SH-SY5Y (cell line): ENCODE results near the gene HECW1.

Experiments
- GATA2 ChIP-seq: IDR thresholded peaks from 2 replicates; pipeline ENCODE4 v1.6.1; 2011; ENCODE audit warnings: mild to moderate bottlenecking, low read depth, low read length
- GATA3 ChIP-seq: IDR thresholded peaks from 2 replicates; pipeline ENCODE4 v1.6.1; 2011; ENCODE audit warnings: low read depth, mild to moderate bottlenecking, low read length, moderate library complexity

GRCh38 chr7:43351683-43352082 lies 239.2 kb downstream of the HECW1 start:
- TF ChIP-seq GATA3 = no peak
- TF ChIP-seq GATA2 = no peak
